Jurkat, Clone E6-1 (cell line): ENCODE results near the gene GNB1.

ENCODE experiments used
- DNase-seq: peaks from one replicate; pipeline ENCODE4 v3.0.0-alpha.2; 2011; ENCODE audit warnings: low read depth, low spot score
- H3K4me3 ChIP-seq: 2 replicates; pipeline ENCODE4 v1.5.1; 2011; ENCODE audit warnings: mild to moderate bottlenecking, low read length, control low read depth, moderate library complexity

GNB1 gene

DNA sequence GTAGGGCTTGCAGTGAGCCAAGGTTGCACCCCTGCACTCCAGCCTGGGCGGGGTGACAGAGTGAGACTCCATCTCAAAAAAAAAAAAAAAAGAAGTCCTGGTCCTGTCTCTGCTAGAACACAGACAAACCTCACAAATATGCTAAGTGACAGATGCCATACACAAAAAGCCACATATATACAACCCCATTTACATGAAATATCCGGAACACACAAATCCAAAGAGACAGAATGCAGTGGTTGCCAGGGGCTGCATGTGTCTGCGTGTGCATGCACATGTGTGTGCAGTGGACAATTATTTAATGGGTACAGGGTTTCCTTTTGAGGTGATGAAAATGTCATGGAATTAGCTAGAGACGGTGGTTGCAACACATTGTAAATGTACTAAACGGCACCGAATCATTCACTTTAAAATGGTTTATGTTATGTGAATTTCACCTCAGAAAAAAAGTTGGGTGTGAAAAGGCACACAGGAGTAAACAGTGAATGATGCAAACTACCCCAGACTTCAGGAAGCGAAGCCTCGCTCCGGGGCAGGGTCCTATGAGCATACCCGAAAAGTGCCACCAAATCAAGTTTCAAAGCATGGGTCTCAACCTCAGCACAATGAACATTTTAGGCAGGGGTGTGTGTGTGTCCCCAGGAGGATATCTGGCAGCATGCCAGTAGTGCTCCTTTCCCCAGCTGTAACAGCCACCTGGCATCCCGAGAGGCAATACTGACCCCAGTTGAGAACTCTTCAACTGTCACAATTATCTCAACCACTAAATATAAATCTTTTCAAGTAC, 48.3 kb downstream of the GNB1 start:
- H3K4me3 ChIP-seq, result no peak overlapping the region

DNA sequence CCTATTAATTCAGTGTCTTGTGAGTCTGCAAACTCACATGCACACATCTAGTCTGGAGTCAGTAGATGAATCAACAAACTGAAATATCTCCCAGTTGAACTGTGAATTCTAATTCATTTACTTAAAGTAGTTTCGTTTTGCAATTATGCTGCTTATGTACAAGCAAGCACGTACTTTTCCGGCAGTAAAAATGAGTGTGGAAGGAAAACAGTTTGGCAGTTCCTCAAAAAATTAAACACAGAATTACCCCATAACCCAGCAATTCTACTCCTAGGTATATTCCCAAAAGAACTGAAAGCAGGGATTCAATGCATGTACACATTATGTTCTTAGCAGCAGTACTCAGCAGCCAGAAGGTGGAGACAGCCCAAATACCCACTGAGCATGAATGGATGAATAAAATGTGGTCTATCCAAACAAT, 49.3 kb downstream of the GNB1 start:
- no peak overlapping the region for H3K4me3 ChIP-seq
- DNase-seq, result no peak

More for the DNA sequence above, 48.3 kb downstream of the GNB1 start:
- peak; percentile 21 for DNase-seq

GRCh38 chr1:1839311-1839965, 51.4 kb downstream of the GNB1 start:
- no peak overlapping the region for H3K4me3 ChIP-seq
- no peak for DNase-seq

DNA sequence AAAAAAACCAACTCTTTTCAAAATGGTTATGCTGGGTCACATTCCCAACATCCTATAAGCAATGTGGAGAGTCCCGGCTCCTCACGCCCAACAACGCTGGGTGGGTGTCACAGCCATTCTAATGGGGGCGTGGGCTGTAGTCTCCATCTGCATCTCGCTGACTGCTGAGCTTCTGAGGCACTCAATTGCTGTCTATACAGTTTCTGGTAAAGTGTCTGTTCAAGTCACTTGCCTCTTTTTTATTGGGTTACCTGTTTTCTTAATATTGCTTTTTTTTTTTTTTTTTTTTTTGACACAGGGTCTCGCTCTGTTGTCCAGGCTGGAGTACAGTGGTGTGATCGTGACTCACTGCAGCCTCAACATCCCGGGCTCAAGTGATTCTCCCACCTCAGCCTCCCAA, 54.8 kb downstream of the GNB1 start:
- DNase-seq, result no peak
- H3K4me3 ChIP-seq, result no peak overlapping the region

DNA sequence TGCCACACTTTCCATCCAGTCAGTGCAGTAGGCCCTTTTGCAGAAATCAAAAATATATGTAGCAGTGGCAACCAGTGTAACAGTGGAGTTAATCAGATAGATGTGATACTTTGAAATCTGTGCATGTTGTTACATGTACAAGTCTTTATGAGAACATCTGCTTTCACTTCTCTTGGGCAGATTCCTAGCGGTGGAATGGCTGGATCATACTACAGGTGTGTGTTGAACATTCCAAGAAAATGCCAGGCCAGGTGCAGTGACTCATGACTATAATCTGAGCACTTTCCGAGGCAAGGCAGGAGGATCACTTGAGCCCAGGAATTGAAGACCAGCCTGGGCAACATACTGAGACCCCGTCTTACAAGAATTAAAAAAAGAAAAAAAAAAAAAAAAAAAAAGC, 55.3 kb downstream of the GNB1 start:
- H3K4me3 ChIP-seq, result no peak overlapping the region
- DNase-seq, result no peak

GRCh38 chr1:1833916-1834325, 57.0 kb downstream of the GNB1 start:
- no peak for DNase-seq
- H3K4me3 ChIP-seq, result no peak overlapping the region

- no peak for DNase-seq
- no peak overlapping the region for H3K4me3 ChIP-seq
Observed at GRCh38 chr1:1833456-1833855, 57.4 kb downstream of the GNB1 start.

GRCh38 chr1:1832820-1833219, 58.1 kb downstream of the GNB1 start:
- no peak overlapping the region for H3K4me3 ChIP-seq
- DNase-seq, result no peak

GRCh38 chr1:1832166-1832565, 58.7 kb downstream of the GNB1 start:
- no peak for DNase-seq
- H3K4me3 ChIP-seq, result no peak overlapping the region

DNA sequence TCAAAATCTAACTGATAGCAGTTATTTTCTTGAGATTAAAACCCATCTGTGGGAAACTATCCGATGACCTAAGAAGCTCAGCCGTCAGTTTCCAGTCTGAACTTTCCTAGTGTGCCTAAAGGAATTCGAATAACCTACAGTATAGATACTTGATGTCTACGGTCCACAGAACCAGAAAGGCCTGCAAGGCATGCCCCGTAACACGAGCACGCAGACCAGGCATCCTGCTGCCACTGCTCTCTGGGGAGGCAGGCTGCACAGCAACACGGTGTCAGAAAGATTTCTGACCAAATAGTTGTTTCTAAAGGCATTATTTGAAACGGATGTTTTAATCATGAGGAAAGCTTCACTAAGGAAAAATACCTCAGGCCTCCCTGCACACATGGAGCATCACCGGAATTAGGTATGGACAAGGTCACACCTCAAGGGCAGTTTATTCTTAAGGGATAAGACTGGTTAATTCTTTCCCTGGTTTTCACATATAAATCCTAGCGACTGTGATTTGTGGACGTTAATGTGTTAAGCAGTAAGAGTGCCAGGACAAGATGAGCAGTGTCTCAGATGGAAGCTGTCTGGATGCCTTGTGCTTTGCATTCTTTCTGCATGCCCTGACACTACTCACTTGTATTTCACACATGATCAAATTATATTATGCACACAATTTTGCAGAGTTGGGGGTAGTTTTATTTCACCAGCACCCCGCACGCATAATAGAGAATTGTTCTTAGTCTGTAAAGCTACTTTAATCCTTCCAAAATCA, 63.6 kb downstream of the GNB1 start:
- no peak for DNase-seq
- no peak overlapping the region for H3K4me3 ChIP-seq

GRCh38 chr1:1826356-1827088, 64.4 kb downstream of the GNB1 start:
- DNase-seq, result no peak
- H3K4me3 ChIP-seq, result no peak overlapping the region

DNA sequence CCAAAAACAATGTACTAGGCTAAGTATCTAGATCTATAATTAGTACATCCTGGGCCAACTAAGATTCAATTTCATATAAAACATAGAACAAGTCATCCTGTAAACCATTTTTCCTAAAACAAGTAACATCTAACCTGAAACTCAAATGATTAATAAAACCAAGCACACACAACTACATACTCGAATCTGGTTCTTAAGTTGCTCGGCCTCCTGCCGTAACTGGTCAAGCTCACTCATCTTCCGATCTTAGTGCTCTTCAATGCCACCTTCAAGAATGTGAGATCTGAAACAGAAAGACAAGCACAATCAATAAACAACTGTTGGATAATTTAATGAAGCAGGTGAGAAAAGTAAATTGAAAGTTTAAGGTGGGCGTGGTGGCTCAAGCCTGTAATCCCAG, 65.7 kb downstream of the GNB1 start:
- no peak overlapping the region for H3K4me3 ChIP-seq

GRCh38 chr1:1819762-1820161, 71.1 kb downstream of the GNB1 start:
- DNase-seq, result no peak
- no peak overlapping the region for H3K4me3 ChIP-seq

More for the DNA sequence above, 65.7 kb downstream of the GNB1 start:
- DNase-seq, result no peak

- DNase-seq, result no peak
- no peak overlapping the region for H3K4me3 ChIP-seq
Observed at GRCh38 chr1:1817221-1817620, 73.7 kb downstream of the GNB1 start.

DNA sequence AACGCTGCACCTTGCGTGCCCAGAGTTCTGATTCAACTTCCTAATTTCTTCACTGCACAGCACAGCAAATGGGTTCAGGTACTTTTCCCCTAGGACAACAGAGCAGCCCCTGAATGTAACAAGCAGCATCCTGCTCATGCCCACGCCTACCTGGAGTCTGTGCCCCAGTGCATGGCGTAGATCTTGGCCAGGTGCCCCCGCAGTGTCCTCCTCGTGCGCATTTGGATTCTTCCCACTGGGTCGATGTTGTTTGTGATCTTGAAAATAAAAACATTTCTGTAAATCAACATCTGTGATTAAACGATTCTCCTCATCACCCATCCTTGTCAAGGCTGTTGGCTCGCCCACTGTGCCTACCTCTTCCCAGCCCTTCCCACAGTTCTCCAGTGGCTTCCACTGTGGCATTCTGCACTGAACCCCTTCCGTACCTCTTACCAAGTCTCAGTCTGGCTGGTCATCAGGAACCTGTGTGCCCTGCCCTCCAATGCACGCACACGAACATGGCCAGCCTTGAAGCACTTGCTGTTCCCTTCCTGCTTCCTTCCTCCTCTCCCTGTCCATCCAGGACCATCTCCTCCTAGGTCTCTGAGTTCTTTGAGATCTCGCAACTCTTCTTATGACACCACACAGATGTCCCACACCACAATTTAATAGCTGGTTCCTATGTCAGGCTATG, 75.1 kb downstream of the GNB1 start:
- H3K4me3 ChIP-seq, result no peak overlapping the region
- DNase-seq, result no peak

DNA sequence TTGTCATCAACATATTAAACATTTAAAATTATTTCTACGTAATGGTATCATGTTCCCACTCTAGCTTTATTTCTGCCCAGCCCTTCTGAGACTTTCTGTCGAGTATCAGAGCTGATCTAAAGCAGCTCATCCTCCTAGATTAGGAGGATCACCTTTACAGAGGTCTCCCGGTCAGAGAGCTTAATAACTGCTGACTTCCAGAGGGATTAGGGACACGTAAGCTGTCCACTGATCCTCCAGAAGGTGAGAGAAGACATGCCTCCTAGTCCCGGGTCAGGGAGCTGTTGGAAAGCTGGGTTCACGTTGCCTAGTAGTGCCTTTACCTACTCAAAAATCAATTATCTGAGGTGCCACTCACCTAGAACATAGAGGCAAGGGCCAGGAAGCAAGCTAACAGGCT, 81.4 kb downstream of the GNB1 start:
- DNase-seq, result no peak
- H3K4me3 ChIP-seq, result no peak overlapping the region

GRCh38 chr1:1808206-1808605, 82.7 kb downstream of the GNB1 start:
- H3K4me3 ChIP-seq, result no peak overlapping the region
- DNase-seq, result no peak

DNA sequence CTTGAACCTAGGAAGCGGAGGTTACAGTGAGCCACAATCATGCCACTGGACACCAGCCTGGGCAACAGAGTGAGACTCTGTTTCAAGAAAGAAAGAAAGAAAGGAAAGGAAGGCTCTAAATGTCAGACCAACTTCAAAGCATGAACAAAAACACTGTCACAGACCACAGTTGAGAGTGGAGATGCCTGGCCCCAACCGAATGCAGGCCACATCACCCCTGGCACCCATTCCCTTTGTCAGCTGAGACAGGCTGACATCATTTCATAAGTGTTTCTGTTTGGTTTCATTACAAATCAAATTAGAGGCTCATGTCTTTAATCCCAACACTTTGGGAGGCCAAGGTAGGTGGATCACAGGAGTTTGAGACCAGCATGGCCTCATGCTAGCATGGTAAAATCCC, 84.0 kb downstream of the GNB1 start:
- no peak for DNase-seq
- no peak overlapping the region for H3K4me3 ChIP-seq

DNA sequence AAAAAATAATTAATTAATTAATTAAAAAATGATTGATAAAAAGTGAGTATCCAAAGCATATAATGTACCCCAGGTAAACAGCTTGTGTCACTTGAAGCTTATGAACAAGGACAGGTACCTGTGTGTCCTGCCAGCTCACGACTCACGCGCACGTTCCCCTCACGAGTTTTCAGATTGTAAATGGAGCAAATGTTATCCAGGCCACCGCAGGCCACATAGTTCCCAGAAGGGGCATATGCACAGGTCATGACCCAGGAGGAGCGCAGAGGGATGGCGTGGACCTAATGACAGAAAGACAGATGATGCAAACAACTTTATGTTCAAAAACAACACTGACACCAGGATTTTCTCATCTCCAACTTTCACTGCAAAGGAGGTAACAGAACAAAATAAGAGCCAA, 86.6 kb downstream of the GNB1 start:
- H3K4me3 ChIP-seq, result no peak overlapping the region
- no peak for DNase-seq
